ENCODE measurements around the gene EML4.

DNA sequence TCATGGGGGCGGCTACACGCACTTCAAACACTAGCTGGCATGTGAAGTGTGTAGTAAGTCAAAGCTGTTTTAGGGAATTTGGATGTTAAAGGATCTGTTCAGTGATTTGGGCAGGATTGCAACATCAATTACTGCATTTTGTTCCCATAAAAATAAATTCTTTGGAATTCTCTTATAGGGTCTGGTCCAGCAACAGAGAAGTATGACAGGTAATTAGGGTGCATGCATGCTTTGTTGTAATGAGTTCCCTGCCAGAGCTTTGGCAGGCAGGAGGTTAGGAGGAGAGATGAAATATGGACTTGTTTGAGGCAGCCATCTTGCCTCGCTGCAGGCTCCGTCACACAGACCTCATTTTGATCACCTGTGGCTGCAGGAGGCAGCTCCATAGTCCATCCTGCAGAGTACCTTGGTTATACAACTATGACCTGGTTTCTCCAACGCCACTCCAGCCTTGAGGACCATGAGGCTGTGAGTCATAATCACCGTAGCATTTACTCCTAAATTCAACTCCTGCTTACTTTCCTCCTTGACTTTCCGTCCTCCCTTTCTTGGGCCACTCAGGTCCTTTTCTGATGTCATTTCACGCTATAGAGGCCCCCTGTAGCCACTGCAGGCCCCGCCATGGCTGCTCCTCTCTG lies 26.5 kb upstream of the EML4 start:
- TF ChIP-seq, protein P1, sequence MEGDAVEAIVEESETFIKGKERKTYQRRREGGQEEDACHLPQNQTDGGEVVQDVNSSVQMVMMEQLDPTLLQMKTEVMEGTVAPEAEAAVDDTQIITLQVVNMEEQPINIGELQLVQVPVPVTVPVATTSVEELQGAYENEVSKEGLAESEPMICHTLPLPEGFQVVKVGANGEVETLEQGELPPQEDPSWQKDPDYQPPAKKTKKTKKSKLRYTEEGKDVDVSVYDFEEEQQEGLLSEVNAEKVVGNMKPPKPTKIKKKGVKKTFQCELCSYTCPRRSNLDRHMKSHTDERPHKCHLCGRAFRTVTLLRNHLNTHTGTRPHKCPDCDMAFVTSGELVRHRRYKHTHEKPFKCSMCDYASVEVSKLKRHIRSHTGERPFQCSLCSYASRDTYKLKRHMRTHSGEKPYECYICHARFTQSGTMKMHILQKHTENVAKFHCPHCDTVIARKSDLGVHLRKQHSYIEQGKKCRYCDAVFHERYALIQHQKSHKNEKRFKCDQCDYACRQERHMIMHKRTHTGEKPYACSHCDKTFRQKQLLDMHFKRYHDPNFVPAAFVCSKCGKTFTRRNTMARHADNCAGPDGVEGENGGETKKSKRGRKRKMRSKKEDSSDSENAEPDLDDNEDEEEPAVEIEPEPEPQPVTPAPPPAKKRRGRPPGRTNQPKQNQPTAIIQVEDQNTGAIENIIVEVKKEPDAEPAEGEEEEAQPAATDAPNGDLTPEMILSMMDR (IDR thresholded peaks at IDR 0.05), result no peak
- TF ChIP-seq POLR2A (IDR thresholded peaks at IDR 0.05), result no peak
